ENCODE data around the gene PTPA.
"Not testable (repeated sequence)": the region's sequence is repeated elsewhere in the genome, so short reads cannot be mapped to it uniquely, and the experiment has no call there.

Gene PTPA

GRCh38 chr9:129109952-129110739, 1.1 kb upstream of the PTPA start:
- Histone ChIP-seq H3K36me3 (ENCODE audit: control insufficient read depth, insufficient read depth, low read length) (no peaks in the 10 kb centered on the region), H3K27ac (ENCODE audit: low read length) (no peak overlapping the region), H3K4me3 (ENCODE audit: low read length) (peak overlapping the region; percentile 59; the same call in 1 of the 2 replicates), H3K27me3 (ENCODE audit: control insufficient read depth, insufficient read depth, low read length) (no peaks in the 10 kb centered on the region; the same call in 1 of the 2 replicates), H3K4me1 (ENCODE audit: control insufficient read depth, insufficient read depth, low read length) (no peaks in the 10 kb centered on the region), H3K9me3 (ENCODE audit: control insufficient read depth, insufficient read depth, low read length) (no peaks in the 10 kb centered on the region)
- WGBS (ENCODE audit: insufficient coverage, insufficient read length), result no CpG with 5 or more reads among the region's 64 CpGs
- DNase-seq (ENCODE audit: low read depth, low spot score), result no peak

DNA sequence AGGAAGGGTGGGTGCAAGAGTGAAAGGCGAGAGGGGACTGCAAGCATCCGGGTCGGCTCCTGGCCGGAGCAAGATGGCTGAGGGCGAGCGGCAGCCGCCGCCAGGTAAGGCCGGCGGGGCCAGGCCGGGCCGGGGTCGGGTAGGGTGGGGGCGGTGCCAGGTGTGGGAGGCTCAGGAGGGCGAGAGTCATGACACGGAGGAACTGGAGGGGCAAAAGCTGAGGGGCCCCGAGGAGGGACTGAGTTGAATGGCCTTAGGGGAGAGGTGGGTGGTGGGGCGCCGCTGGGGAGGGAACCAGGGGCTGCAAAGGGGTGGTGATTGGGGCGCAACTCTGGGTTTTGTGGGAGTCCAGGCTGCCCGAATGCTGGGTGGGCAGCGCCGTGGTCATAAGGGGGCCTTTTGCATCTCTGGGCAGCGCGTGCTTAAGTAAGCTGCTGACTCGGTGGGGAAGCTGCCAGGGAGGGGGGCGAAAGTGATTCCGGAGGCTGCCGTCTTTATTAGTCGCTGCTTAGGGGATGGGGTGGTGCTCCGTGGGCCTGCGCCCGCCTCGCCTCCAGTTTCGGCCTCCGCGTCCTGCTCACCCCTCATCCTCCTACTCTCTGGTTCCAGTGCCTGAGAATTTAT, 425 bp downstream of the PTPA start:
- no peaks in the 10 kb centered on the region for H3K36me3 ChIP-seq (ENCODE audit: control insufficient read depth, insufficient read depth, low read length)
- H3K27me3 ChIP-seq (ENCODE audit: control insufficient read depth, insufficient read depth, low read length), result no peaks in the 10 kb centered on the region; the same call in 1 of the 2 replicates
- peak overlapping the region; percentile 81 for H3K4me3 ChIP-seq (ENCODE audit: low read length)
- no peaks in the 10 kb centered on the region for H3K4me1 ChIP-seq (ENCODE audit: control insufficient read depth, insufficient read depth, low read length)
- no peak for DNase-seq (ENCODE audit: low read depth, low spot score)
- H3K27ac ChIP-seq (ENCODE audit: low read length), result no peak overlapping the region
- no peaks in the 10 kb centered on the region for H3K9me3 ChIP-seq (ENCODE audit: control insufficient read depth, insufficient read depth, low read length)
- WGBS (ENCODE audit: insufficient coverage, insufficient read length), result no CpG with 5 or more reads among the region's 37 CpGs

GRCh38 chr9:129112526-129112925, 1.3 kb downstream of the PTPA start:
- not testable (repeated sequence) for H3K4me1 ChIP-seq (ENCODE audit: control insufficient read depth, insufficient read depth, low read length); H3K9me3 ChIP-seq (ENCODE audit: control insufficient read depth, insufficient read depth, low read length); H3K27me3 ChIP-seq (ENCODE audit: control insufficient read depth, insufficient read depth, low read length); H3K36me3 ChIP-seq (ENCODE audit: control insufficient read depth, insufficient read depth, low read length); H3K27ac ChIP-seq (ENCODE audit: low read length); DNase-seq (ENCODE audit: low read depth, low spot score)
- no CpG with 5 or more reads among the region's 17 CpGs for WGBS (ENCODE audit: insufficient coverage, insufficient read length)
- peak overlapping the region; percentile 81; the same call in 1 of the 2 replicates for H3K4me3 ChIP-seq (ENCODE audit: low read length)

GRCh38 chr9:129113645-129114304, 2.6 kb downstream of the PTPA start:
- no CpG with 5 or more reads among the region's 17 CpGs for WGBS (ENCODE audit: insufficient coverage, insufficient read length)
- Histone ChIP-seq H3K4me1 (ENCODE audit: control insufficient read depth, insufficient read depth, low read length) (no peaks in the 10 kb centered on the region), H3K9me3 (ENCODE audit: control insufficient read depth, insufficient read depth, low read length) (no peaks in the 10 kb centered on the region), H3K36me3 (ENCODE audit: control insufficient read depth, insufficient read depth, low read length) (no peaks in the 10 kb centered on the region), H3K27ac (ENCODE audit: low read length) (no peak overlapping the region), H3K27me3 (ENCODE audit: control insufficient read depth, insufficient read depth, low read length) (no peaks in the 10 kb centered on the region; the same call in 1 of the 2 replicates), H3K4me3 (ENCODE audit: low read length) (no peak overlapping the region)
- DNase-seq (ENCODE audit: low read depth, low spot score), result no peak

DNA sequence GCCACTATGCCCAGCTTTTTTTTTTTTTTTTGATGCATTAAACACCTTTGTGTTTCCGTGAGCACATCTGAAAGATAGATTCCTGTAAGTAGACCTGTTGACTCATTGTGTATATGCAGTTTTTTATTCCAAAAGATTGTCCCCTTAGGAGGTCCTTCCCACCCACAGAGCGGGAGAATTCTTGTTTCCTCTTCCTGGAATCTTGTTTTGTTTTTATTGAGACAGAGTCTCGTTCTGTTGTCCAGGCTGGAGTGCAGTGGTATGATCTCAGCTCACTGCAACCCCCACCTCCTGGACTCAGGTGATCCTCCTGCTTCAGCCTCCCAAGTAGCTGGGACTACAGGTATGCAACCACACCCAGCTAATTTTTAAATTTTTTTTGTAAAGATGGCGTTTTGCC, 7.6 kb downstream of the PTPA start:
- H3K27me3 ChIP-seq (ENCODE audit: control insufficient read depth, insufficient read depth, low read length), result no peaks in the 10 kb centered on the region
- H3K4me1 ChIP-seq (ENCODE audit: control insufficient read depth, insufficient read depth, low read length), result no peaks in the 10 kb centered on the region
- no peak overlapping the region for H3K27ac ChIP-seq (ENCODE audit: low read length)
- H3K36me3 ChIP-seq (ENCODE audit: control insufficient read depth, insufficient read depth, low read length), result peaks cover 11% of the 10 kb centered on the region; the same call in 1 of the 2 replicates
- H3K9me3 ChIP-seq (ENCODE audit: control insufficient read depth, insufficient read depth, low read length), result no peaks in the 10 kb centered on the region
- no peak overlapping the region for H3K4me3 ChIP-seq (ENCODE audit: low read length)
- DNase-seq (ENCODE audit: low read depth, low spot score), result no peak
- no CpG with 5 or more reads among the region's 4 CpGs for WGBS (ENCODE audit: insufficient coverage, insufficient read length)

- Histone ChIP-seq H3K4me1 (ENCODE audit: control insufficient read depth, insufficient read depth, low read length) (no peaks in the 10 kb centered on the region; the same call in 1 of the 2 replicates), H3K9me3 (ENCODE audit: control insufficient read depth, insufficient read depth, low read length) (no peaks in the 10 kb centered on the region), H3K27me3 (ENCODE audit: control insufficient read depth, insufficient read depth, low read length) (no peaks in the 10 kb centered on the region), H3K36me3 (ENCODE audit: control insufficient read depth, insufficient read depth, low read length) (peaks cover 11% of the 10 kb centered on the region; the same call in 1 of the 2 replicates), H3K4me3 (ENCODE audit: low read length) (no peak overlapping the region), H3K27ac (ENCODE audit: low read length) (no peak overlapping the region)
- DNase-seq (ENCODE audit: low read depth, low spot score), result no peak
- no CpG with 5 or more reads among the region's 3 CpGs for WGBS (ENCODE audit: insufficient coverage, insufficient read length)
Measured at GRCh38 chr9:129121483-129121882, 10.3 kb downstream of the PTPA start.

GRCh38 chr9:129122133-129122532, 10.9 kb downstream of the PTPA start:
- WGBS (ENCODE audit: insufficient coverage, insufficient read length), result no CpG with 5 or more reads among the region's 1 CpG
- Histone ChIP-seq H3K9me3 (ENCODE audit: control insufficient read depth, insufficient read depth, low read length) (no peaks in the 10 kb centered on the region), H3K36me3 (ENCODE audit: control insufficient read depth, insufficient read depth, low read length) (peaks cover 11% of the 10 kb centered on the region; the same call in 1 of the 2 replicates), H3K4me3 (ENCODE audit: low read length) (no peak overlapping the region), H3K27me3 (ENCODE audit: control insufficient read depth, insufficient read depth, low read length) (no peaks in the 10 kb centered on the region), H3K4me1 (ENCODE audit: control insufficient read depth, insufficient read depth, low read length) (peaks cover 1% of the 10 kb centered on the region), H3K27ac (ENCODE audit: low read length) (no peak overlapping the region)
- DNase-seq (ENCODE audit: low read depth, low spot score), result no peak

DNA sequence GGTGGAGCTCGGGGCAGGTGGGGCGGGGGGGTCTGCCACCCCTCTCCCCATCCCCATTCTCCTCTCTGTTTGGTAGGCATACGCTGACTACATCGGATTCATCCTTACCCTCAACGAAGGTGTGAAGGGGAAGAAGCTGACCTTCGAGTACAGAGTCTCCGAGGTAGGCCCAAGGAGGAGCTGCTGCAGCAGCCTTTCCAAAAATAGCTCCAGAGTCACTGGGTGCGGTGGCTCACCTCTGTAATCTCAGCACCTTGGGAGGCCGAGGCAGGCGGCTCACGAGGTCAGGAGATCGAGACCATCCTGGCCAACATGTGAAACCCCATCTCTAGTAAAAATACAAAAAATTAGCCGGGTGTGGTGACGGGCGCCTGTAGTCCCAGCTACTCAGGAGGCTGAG, 11.8 kb downstream of the PTPA start:
- not testable (repeated sequence) for H3K4me3 ChIP-seq (ENCODE audit: low read length); DNase-seq (ENCODE audit: low read depth, low spot score); H3K4me1 ChIP-seq (ENCODE audit: control insufficient read depth, insufficient read depth, low read length); H3K27ac ChIP-seq (ENCODE audit: low read length); H3K9me3 ChIP-seq (ENCODE audit: control insufficient read depth, insufficient read depth, low read length); H3K27me3 ChIP-seq (ENCODE audit: control insufficient read depth, insufficient read depth, low read length)
- WGBS (ENCODE audit: insufficient coverage, insufficient read length), result no CpG with 5 or more reads among the region's 15 CpGs
- H3K36me3 ChIP-seq (ENCODE audit: control insufficient read depth, insufficient read depth, low read length), result peaks cover 11% of the 10 kb centered on the region; the same call in 1 of the 2 replicates

- peaks cover 11% of the 10 kb centered on the region; the same call in 1 of the 2 replicates for H3K36me3 ChIP-seq (ENCODE audit: control insufficient read depth, insufficient read depth, low read length)
- H3K27ac ChIP-seq (ENCODE audit: low read length), result no peak overlapping the region
- WGBS (ENCODE audit: insufficient coverage, insufficient read length), result no CpG with 5 or more reads among the region's 3 CpGs
Measured at GRCh38 chr9:129124506-129125069, 13.4 kb downstream of the PTPA start.

GRCh38 chr9:129125478-129125877, 14.3 kb downstream of the PTPA start:
- Histone ChIP-seq H3K27me3 (ENCODE audit: control insufficient read depth, insufficient read depth, low read length) (no peaks in the 10 kb centered on the region), H3K4me1 (ENCODE audit: control insufficient read depth, insufficient read depth, low read length) (peaks cover 3% of the 10 kb centered on the region), H3K36me3 (ENCODE audit: control insufficient read depth, insufficient read depth, low read length) (peaks cover 9% of the 10 kb centered on the region; the same call in 1 of the 2 replicates), H3K4me3 (ENCODE audit: low read length) (no peak overlapping the region), H3K9me3 (ENCODE audit: control insufficient read depth, insufficient read depth, low read length) (no peaks in the 10 kb centered on the region), H3K27ac (ENCODE audit: low read length) (no peak overlapping the region)
- DNase-seq (ENCODE audit: low read depth, low spot score), result no peak
- WGBS (ENCODE audit: insufficient coverage, insufficient read length), result no CpG with 5 or more reads among the region's 8 CpGs

More at GRCh38 chr9:129124506-129125069, 13.4 kb downstream of the PTPA start:
- Histone ChIP-seq H3K4me3 (ENCODE audit: low read length) (no peak overlapping the region), H3K4me1 (ENCODE audit: control insufficient read depth, insufficient read depth, low read length) (peaks cover 3% of the 10 kb centered on the region), H3K27me3 (ENCODE audit: control insufficient read depth, insufficient read depth, low read length) (no peaks in the 10 kb centered on the region), H3K9me3 (ENCODE audit: control insufficient read depth, insufficient read depth, low read length) (no peaks in the 10 kb centered on the region)
- DNase-seq (ENCODE audit: low read depth, low spot score), result no peak
